RWPE1 (cell line): ENCODE results near the gene YARS1.

ENCODE experiments used
- CTCF ChIA-PET: fragments of 350-600 bp; sonication (Branson Sonifier 250); formaldehyde crosslinking; extraction: SDS; loops from one replicate; lab custom pipeline; 2021; lab: Yijun Ruan, JAX
- POLR2A ChIA-PET: fragments of 400-600 bp; formaldehyde crosslinking; extraction: SDS; loops from one replicate; lab custom pipeline; 2020; ENCODE audit warnings: antibody characterized with exemption; ENCODE audit not compliant: low non-redundant PET; lab: Yijun Ruan, JAX
- DNase-seq: peaks from one replicate; pipeline ENCODE4 v3.0.0; 2012; ENCODE audit warnings: low spot score
- H3K27ac ChIP-seq: fragments of 450-650 bp; 2 replicates; pipeline ENCODE4 v1.5.1; 2017
- TF ChIP-seq, protein P1 (sequence below): fragments of 450-650 bp; conservative IDR thresholded peaks from 2 replicates; pipeline ENCODE4 v1.5.1; 2017; ENCODE audit warnings: low read depth, mild to moderate bottlenecking

YARS1 gene

GRCh38 chr1:32861904-32862695 is 44.9 kb upstream of the YARS1 start:
- no peak for DNase-seq

GRCh38 chr1:32860566-32860965 is 43.4 kb upstream of the YARS1 start:
- no peak overlapping the region for H3K27ac ChIP-seq
- CTCF ChIA-PET, result interaction anchor here (1.0 to 1.1 kb wide), 2 partner anchors 11 to 16 kb away, joined by 4 to 5 read pairs; no protein-coding TSS in a partner anchor
- no peak for DNase-seq
- POLR2A ChIA-PET, result no interaction called here
- TF ChIP-seq, protein P1, sequence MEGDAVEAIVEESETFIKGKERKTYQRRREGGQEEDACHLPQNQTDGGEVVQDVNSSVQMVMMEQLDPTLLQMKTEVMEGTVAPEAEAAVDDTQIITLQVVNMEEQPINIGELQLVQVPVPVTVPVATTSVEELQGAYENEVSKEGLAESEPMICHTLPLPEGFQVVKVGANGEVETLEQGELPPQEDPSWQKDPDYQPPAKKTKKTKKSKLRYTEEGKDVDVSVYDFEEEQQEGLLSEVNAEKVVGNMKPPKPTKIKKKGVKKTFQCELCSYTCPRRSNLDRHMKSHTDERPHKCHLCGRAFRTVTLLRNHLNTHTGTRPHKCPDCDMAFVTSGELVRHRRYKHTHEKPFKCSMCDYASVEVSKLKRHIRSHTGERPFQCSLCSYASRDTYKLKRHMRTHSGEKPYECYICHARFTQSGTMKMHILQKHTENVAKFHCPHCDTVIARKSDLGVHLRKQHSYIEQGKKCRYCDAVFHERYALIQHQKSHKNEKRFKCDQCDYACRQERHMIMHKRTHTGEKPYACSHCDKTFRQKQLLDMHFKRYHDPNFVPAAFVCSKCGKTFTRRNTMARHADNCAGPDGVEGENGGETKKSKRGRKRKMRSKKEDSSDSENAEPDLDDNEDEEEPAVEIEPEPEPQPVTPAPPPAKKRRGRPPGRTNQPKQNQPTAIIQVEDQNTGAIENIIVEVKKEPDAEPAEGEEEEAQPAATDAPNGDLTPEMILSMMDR, result no peak

More at GRCh38 chr1:32861904-32862695, 44.9 kb upstream of the YARS1 start:
- ChIA-PET CTCF (interaction anchor here (0.6 to 1.1 kb wide), 2 partner anchors 10 to 174 kb away, joined by 3 read pairs; no protein-coding TSS in a partner anchor), POLR2A (no interaction called here)
- TF ChIP-seq, protein P1, result no peak
- no peak overlapping the region for H3K27ac ChIP-seq

DNA sequence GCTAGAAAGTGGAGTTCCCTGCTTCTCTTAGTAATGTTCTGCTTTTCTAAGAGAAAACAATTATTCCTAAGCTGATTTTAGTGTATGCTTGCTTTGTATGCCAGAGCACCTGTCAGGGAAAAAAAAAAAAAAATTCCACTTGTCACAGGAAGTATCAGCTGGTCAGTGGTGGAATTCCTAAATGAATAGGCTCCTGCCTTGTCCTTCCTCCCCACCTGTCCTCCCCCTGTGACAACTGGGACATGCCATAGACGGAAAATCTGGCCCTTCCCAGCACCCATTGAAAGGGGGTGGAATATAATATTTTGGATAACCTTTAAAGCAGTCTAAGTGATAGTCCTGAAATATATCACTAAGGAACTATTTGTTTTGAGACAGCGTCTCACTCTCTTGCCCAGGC is 42.8 kb upstream of the YARS1 start:
- ChIA-PET CTCF (interaction anchor here (1.0 to 1.1 kb wide), 2 partner anchors 12 to 16 kb away, joined by 4 to 5 read pairs; no protein-coding TSS in a partner anchor), POLR2A (no interaction called here)
- TF ChIP-seq, protein P1, result no peak
- DNase-seq, result no peak
- H3K27ac ChIP-seq, result no peak overlapping the region

GRCh38 chr1:32858791-32859190 is 41.6 kb upstream of the YARS1 start:
- POLR2A ChIA-PET, result no interaction called here
- no peak overlapping the region for H3K27ac ChIP-seq
- TF ChIP-seq, protein P1, result no peak
- DNase-seq, result no peak
- CTCF ChIA-PET, result no interaction called here

DNA sequence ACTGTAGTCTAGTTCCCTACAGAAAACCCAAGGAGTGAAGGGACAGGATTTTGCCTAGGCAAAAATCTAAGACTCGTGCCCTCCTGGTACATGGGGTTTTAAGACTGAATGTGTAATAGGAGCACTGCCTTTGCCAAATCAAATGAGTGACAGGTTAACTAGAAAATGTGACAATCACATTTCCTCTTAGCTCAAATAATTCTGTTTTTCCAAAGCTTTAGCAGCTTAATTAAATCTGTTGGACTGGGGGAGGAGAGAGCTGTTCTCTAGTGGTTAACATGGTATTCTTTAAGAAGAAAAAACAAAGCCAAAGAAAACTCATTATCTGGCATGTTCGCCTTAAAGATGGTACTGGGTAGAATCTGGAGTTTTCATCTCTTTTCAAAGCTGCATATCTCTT is 41.0 kb upstream of the YARS1 start:
- no peak for DNase-seq
- H3K27ac ChIP-seq, result no peak overlapping the region
- TF ChIP-seq, protein P1, result no peak
- POLR2A ChIA-PET, result no interaction called here
- CTCF ChIA-PET, result no interaction called here

DNA sequence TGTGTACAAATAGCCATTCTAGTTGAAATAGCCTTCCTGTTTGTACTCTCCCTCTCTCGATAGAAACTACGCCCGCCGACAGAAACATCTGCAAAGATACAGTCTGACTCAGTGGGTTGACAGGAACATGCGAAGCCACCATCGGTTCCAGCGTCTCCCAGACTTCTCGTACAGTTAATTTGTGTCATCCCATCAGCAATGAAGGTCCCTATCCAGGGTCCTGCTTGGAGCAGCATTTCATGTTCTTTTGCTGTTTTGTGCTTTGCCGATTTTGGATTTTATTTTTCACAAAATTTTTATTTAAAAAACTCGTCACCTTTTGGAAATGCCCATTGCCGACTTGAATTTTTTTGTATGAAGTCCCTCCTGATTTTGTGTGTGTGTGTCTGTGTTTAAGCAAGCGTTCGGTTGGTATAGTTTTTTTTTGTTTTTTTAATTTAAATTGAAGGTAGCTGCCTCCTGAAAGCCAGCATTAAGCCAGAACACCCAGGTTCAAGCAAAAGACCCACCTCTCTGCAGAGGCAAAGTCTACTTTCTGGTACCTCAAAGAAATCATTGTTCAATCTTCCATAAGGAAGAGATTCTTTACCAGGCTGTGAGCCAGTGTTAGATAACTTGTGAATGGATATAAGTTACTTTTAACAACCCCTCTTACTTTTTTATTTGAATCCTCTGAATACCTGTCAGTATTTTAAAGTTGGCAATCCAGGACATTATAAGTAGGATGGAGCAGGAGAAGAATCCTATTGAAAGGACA is 38.9 kb upstream of the YARS1 start:
- DNase-seq, result no peak
- TF ChIP-seq, protein P1, result no peak
- CTCF ChIA-PET, result interaction anchor here (0.6 kb wide), 1 partner anchor 443 kb away, joined by 3 read pairs; no protein-coding TSS in a partner anchor
- POLR2A ChIA-PET, result no interaction called here
- no peak overlapping the region for H3K27ac ChIP-seq
